H9 (cell line): ENCODE measurements around the gene CDR2L. TPM values are rescaled to one million over a fixed set of nuclear protein-coding genes. Genes with fewer than 3 reads are reported as not detected.

ENCODE experiments used
- DNase-seq: peaks from one replicate; pipeline ENCODE4 v3.0.0-alpha.2; 2017
- H2AFZ ChIP-seq: one replicate; pipeline ENCODE4 v1.6.1; 2013; ENCODE audit warnings: mild to moderate bottlenecking, low read length, control low read depth, moderate library complexity
- H2AK5ac ChIP-seq: 2 replicates; pipeline ENCODE4 v1.6.1; 2013; ENCODE audit warnings: low read length, control low read depth, mixed read lengths; ENCODE audit not compliant: insufficient read length
- H2BK120ac ChIP-seq: one replicate; pipeline ENCODE4 v1.6.1; 2013; ENCODE audit warnings: low read depth, mild to moderate bottlenecking, low read length, control low read depth, inconsistent platforms; ENCODE audit not compliant: poor library complexity, severe bottlenecking
- H2BK12ac ChIP-seq: 2 replicates; pipeline ENCODE4 v1.6.1; 2013; ENCODE audit warnings: low read length, control low read depth, mixed read lengths, low read depth; ENCODE audit not compliant: insufficient read length
- H2BK15ac ChIP-seq: 2 replicates; pipeline ENCODE4 v1.6.1; 2013; ENCODE audit warnings: low read depth, low read length, control low read depth
- H2BK20ac ChIP-seq: one replicate; pipeline ENCODE4 v1.6.1; 2013; ENCODE audit warnings: low read depth, mild to moderate bottlenecking, low read length, control low read depth, inconsistent platforms; ENCODE audit not compliant: poor library complexity, severe bottlenecking
- H2BK5ac ChIP-seq: 2 replicates; pipeline ENCODE4 v1.6.1; 2013; ENCODE audit warnings: low read length, control low read depth, mixed read lengths; ENCODE audit not compliant: insufficient read length
- H3K14ac ChIP-seq: 2 replicates; pipeline ENCODE4 v1.6.1; 2013; ENCODE audit warnings: low read length, control low read depth; ENCODE audit not compliant: insufficient read depth
- H3K18ac ChIP-seq: 2 replicates; pipeline ENCODE4 v1.6.1; 2013; ENCODE audit warnings: low read depth, mild to moderate bottlenecking, mixed read lengths, low read length, control low read depth; ENCODE audit not compliant: insufficient read length
- H3K23ac ChIP-seq: 2 replicates; pipeline ENCODE4 v1.6.1; 2013; ENCODE audit warnings: low read length, control low read depth, mixed read lengths, low read depth; ENCODE audit not compliant: insufficient read length
- H3K23me2 ChIP-seq: 2 replicates; pipeline ENCODE4 v1.6.1; 2013; ENCODE audit warnings: low read depth, mild to moderate bottlenecking, mixed read lengths, low read length, control low read depth; ENCODE audit not compliant: insufficient read length, poor library complexity, severe bottlenecking
- H3K27ac ChIP-seq: 2 replicates; pipeline ENCODE4 v1.5.1; 2013; ENCODE audit warnings: low read length, control low read depth, mixed read lengths, low read depth; ENCODE audit not compliant: insufficient read length
- H3K27me3 ChIP-seq: 2 replicates; pipeline ENCODE4 v1.6.1; 2013; ENCODE audit warnings: low read length, control low read depth, inconsistent platforms; ENCODE audit not compliant: insufficient read depth
- H3K4ac ChIP-seq: 2 replicates; pipeline ENCODE4 v1.6.1; 2013; ENCODE audit warnings: low read depth, mild to moderate bottlenecking, control low read depth, inconsistent platforms, low read length, moderate library complexity
- H3K4me1 ChIP-seq: 2 replicates; pipeline ENCODE4 v1.6.1; 2013; ENCODE audit warnings: low read length, control low read depth, inconsistent platforms; ENCODE audit not compliant: insufficient read depth
- H3K4me2 ChIP-seq: 2 replicates; pipeline ENCODE4 v1.6.1; 2013; ENCODE audit warnings: low read length, control low read depth, mixed read lengths; ENCODE audit not compliant: insufficient read length, insufficient read depth
- H3K56ac ChIP-seq: 2 replicates; pipeline ENCODE4 v1.6.1; 2013; ENCODE audit warnings: low read depth, mild to moderate bottlenecking, mixed read lengths, low read length, control low read depth; ENCODE audit not compliant: insufficient read length
- H3K79me1 ChIP-seq: 2 replicates; pipeline ENCODE4 v1.6.1; 2013; ENCODE audit warnings: low read depth, mild to moderate bottlenecking, moderate library complexity, low read length, control low read depth, inconsistent platforms; ENCODE audit not compliant: insufficient read depth, poor library complexity, severe bottlenecking
- H3K79me2 ChIP-seq: 2 replicates; pipeline ENCODE4 v1.6.1; 2013; ENCODE audit warnings: low read length, control low read depth, inconsistent platforms; ENCODE audit not compliant: insufficient read depth
- H3K9ac ChIP-seq: 2 replicates; pipeline ENCODE4 v1.6.1; 2013; ENCODE audit warnings: low read length, control low read depth, mixed read lengths; ENCODE audit not compliant: insufficient read length; ENCODE audit errors: extremely low read depth
- H3K9me3 ChIP-seq: one replicate; pipeline ENCODE4 v1.6.1; 2013; ENCODE audit warnings: low read depth, low read length, inconsistent platforms; ENCODE audit not compliant: control insufficient read depth
- H3T11ph ChIP-seq: one replicate; pipeline ENCODE4 v1.6.1; 2013; ENCODE audit warnings: mild to moderate bottlenecking, low read length, control low read depth, inconsistent platforms
- H4K20me1 ChIP-seq: one replicate; pipeline ENCODE4 v1.6.1; 2013; ENCODE audit not compliant: control insufficient read depth, insufficient read length, insufficient read depth
- H4K5ac ChIP-seq: 2 replicates; pipeline ENCODE4 v1.6.1; 2013; ENCODE audit warnings: low read depth, mild to moderate bottlenecking, mixed read lengths, low read length, control low read depth; ENCODE audit not compliant: insufficient read length
- H4K8ac ChIP-seq: replicated peaks from 2 replicates; pipeline ENCODE4 v1.6.1; 2013; ENCODE audit warnings: low read length, control low read depth, mixed read lengths, low read depth; ENCODE audit not compliant: insufficient read length
- H4K91ac ChIP-seq: 2 replicates; pipeline ENCODE4 v1.6.1; 2013; ENCODE audit warnings: low read depth, mild to moderate bottlenecking, moderate library complexity, mixed read lengths, low read length, control low read depth; ENCODE audit not compliant: insufficient read length
- H3K27ac Mint-ChIP-seq, 3 experiments: 2 replicates in 2 of 3; 3 replicates in 1 of 3; pipeline ENCODE4 v1.8.0; 2020 to 2021; ENCODE audit warnings: mixed read lengths in 3 of 3, mild to moderate bottlenecking in 1 of 3, moderate library complexity in 1 of 3
- H3K27me3 Mint-ChIP-seq: 2 replicates; pipeline ENCODE4 v1.8.0; 2021; ENCODE audit warnings: low read depth, mild to moderate bottlenecking, moderate library complexity, mixed read lengths
- H3K36me3 Mint-ChIP-seq, 3 experiments: 2 replicates in 2 of 3; 3 replicates in 1 of 3; pipeline ENCODE4 v1.8.0; 2020 to 2021; ENCODE audit warnings: low read depth in 3 of 3, mixed read lengths in 3 of 3; ENCODE audit not compliant: insufficient read depth in 1 of 3
- H3K4me1 Mint-ChIP-seq, 2 experiments: 2 replicates each; pipeline ENCODE4 v1.8.0; 2020; ENCODE audit warnings: mixed read lengths in 2 of 2
- H3K4me3 Mint-ChIP-seq, 2 experiments: 2 replicates in 1 of 2; 3 replicates in 1 of 2; pipeline ENCODE4 v1.8.0; 2020 to 2021; ENCODE audit warnings: mild to moderate bottlenecking in 2 of 2, mixed read lengths in 2 of 2, moderate library complexity in 1 of 2
- H3K9me3 Mint-ChIP-seq, 2 experiments: 2 replicates in 1 of 2; 3 replicates in 1 of 2; pipeline ENCODE4 v1.8.0; 2020; ENCODE audit warnings: mild to moderate bottlenecking in 2 of 2, mixed read lengths in 2 of 2, moderate library complexity in 1 of 2
- WGBS: extraction: QIAGEN DNeasy Blood & Tissue Kit; methylation state at CpG from one replicate; pipeline ENCODE4 v1.1.7; 2013; ENCODE audit warnings: missing lambda C conversion rate, low lambda C conversion rate, mixed read lengths; ENCODE audit not compliant: insufficient read length; ENCODE audit errors: extremely low coverage; 5-methylcytosine and 5-hydroxymethylcytosine counted together
- total RNA-seq: library from RNA; stranded (reverse); gene quantifications from 2 replicates; pipeline ENCODE4 v1.2.1, GENCODE V29; 2021
- TF ChIP-seq, protein P1 (sequence below): fragments of 200-600 bp; sonication (generic); conservative IDR thresholded peaks from 3 replicates; pipeline ENCODE4 v1.8.0; 2021; ENCODE audit warnings: antibody characterized with exemption, mild to moderate bottlenecking

Gene CDR2L
- total RNA-seq, 1 experiment from 2014 or later = 23.3 TPM

DNA sequence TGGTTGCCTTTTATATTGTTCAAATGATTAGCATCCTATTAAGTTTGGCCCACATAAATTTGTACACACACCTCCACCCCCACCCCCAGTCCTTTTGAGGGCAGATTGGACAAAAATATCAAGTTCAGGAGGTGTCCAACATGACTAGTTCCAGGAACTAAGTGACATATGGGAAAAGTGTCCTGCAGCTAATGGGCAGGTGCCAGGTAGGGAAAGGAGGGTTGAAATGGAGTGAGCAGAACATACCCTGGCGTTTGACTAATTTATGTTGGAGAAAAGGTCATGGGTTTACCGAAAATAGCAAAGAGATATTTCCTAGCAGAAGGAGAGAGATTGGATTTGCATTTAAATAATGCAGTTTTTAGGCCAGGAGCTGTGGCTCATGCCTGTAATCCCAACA lies 64.5 kb downstream of the CDR2L start:
- Histone ChIP-seq H4K5ac (no peak overlapping the region), H3T11ph (no peak overlapping the region), H3K18ac (no peak overlapping the region), H3K79me1 (peaks cover 5% of the 10 kb centered on the region), H2AFZ (no peak overlapping the region), H2BK20ac (no peak overlapping the region), H3K4me2 (no peak overlapping the region), H3K27ac (no peak overlapping the region), H3K9ac (no peak overlapping the region), H3K23ac (no peak overlapping the region), H3K79me2 (peaks cover 13% of the 10 kb centered on the region; the same call in 1 of the 2 replicates), H3K4ac (no peak overlapping the region), H3K4me1 (no peaks in the 10 kb centered on the region), H2BK5ac (no peak overlapping the region), H2AK5ac (no peak overlapping the region), H2BK15ac (no peak overlapping the region), H3K9me3 (no peaks in the 10 kb centered on the region), H3K27me3 (no peaks in the 10 kb centered on the region), H4K91ac (no peak overlapping the region), H4K8ac (no peak overlapping the region), H3K56ac (no peak overlapping the region), H3K14ac (no peak overlapping the region), H3K23me2 (peaks cover 6% of the 10 kb centered on the region), H2BK12ac (no peak overlapping the region), H4K20me1 (no peaks in the 10 kb centered on the region), H2BK120ac (no peak overlapping the region)
- WGBS = no CpG with 5 or more reads among the region's 2 CpGs
- Mint-ChIP-seq H3K36me3 (peaks cover 39 to 81% (median 62%) of the 10 kb centered on the region in 3 experiments), H3K27ac (peak overlapping the region in 1 of 3 experiments; percentile 53; a peak in 1 of 7 replicates), H3K4me1 (peaks cover 15 to 16% of the 10 kb centered on the region in 2 experiments), H3K9me3 (no peaks in the 10 kb centered on the region; a peak in 1 of 5 replicates), H3K4me3 (no peak overlapping the region), H3K27me3 (no peaks in the 10 kb centered on the region)
- DNase-seq = no peak
- TF ChIP-seq, protein P1, sequence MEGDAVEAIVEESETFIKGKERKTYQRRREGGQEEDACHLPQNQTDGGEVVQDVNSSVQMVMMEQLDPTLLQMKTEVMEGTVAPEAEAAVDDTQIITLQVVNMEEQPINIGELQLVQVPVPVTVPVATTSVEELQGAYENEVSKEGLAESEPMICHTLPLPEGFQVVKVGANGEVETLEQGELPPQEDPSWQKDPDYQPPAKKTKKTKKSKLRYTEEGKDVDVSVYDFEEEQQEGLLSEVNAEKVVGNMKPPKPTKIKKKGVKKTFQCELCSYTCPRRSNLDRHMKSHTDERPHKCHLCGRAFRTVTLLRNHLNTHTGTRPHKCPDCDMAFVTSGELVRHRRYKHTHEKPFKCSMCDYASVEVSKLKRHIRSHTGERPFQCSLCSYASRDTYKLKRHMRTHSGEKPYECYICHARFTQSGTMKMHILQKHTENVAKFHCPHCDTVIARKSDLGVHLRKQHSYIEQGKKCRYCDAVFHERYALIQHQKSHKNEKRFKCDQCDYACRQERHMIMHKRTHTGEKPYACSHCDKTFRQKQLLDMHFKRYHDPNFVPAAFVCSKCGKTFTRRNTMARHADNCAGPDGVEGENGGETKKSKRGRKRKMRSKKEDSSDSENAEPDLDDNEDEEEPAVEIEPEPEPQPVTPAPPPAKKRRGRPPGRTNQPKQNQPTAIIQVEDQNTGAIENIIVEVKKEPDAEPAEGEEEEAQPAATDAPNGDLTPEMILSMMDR = no peak

Other genes starting within 250 kb of the CDR2L start
- gene NHERF1, start 239.0 kb upstream of the CDR2L start, total RNA-seq = 74.4 and 78.7 TPM in 2 replicates
- 53.5 and 63.5 TPM in 2 replicates for gene NAT9, start 211.3 kb upstream of the CDR2L start, total RNA-seq
- 0.13 and 0.44 TPM in 2 replicates for gene GRIN2C, start 127.7 kb upstream of the CDR2L start, total RNA-seq
- gene FDXR, start 114.6 kb upstream of the CDR2L start, total RNA-seq = 39.7 and 43.2 TPM in 2 replicates
- gene FADS6, start 94.0 kb upstream of the CDR2L start, total RNA-seq = 0.94 and 1.2 TPM in 2 replicates
- 2.5 and 2.7 TPM in 2 replicates for gene USH1G, start 64.4 kb upstream of the CDR2L start, total RNA-seq
- gene OTOP2, start 63.4 kb upstream of the CDR2L start, total RNA-seq = 0.11 TPM in 1 of 2 replicates, not detected in the other
- gene OTOP3, start 51.7 kb upstream of the CDR2L start, total RNA-seq = not detected in 2 replicates
- 12.7 and 13.9 TPM in 2 replicates for gene HID1, start 14.9 kb upstream of the CDR2L start, total RNA-seq
- 41.0 and 43.2 TPM in 2 replicates for gene MRPL58, start 25.0 kb downstream of the CDR2L start, total RNA-seq
- 344 TPM in 2 replicates for gene ATP5PD, start 59.3 kb downstream of the CDR2L start, total RNA-seq
- 40.1 and 41.6 TPM in 2 replicates for gene KCTD2, start 59.6 kb downstream of the CDR2L start, total RNA-seq
- gene SLC16A5, start 100.3 kb downstream of the CDR2L start, total RNA-seq = 17.0 and 17.1 TPM in 2 replicates
- gene ARMC7, start 122.3 kb downstream of the CDR2L start, total RNA-seq = 22.4 and 22.8 TPM in 2 replicates
- 76.2 and 77.7 TPM in 2 replicates for gene NT5C, start 144.1 kb downstream of the CDR2L start, total RNA-seq
- gene JPT1, start 166.9 kb downstream of the CDR2L start, total RNA-seq = 265 and 275 TPM in 2 replicates
- gene SUMO2, start 195.3 kb downstream of the CDR2L start, total RNA-seq = 813 and 824 TPM in 2 replicates
- 136 and 145 TPM in 2 replicates for gene NUP85, start 218.0 kb downstream of the CDR2L start, total RNA-seq